GM12872 (cell line): ENCODE data around the gene MAN1B1.

Source experiments
- CTCF ChIP-seq: IDR thresholded peaks from 3 replicates; pipeline ENCODE4 v1.5.1; 2011; ENCODE audit warnings: low read depth, mild to moderate bottlenecking, low read length, moderate library complexity; ENCODE audit not compliant: insufficient read depth

MAN1B1 gene

GRCh38 chr9:137074657-137075274, 12.0 kb upstream of the MAN1B1 start:
- no peak for TF ChIP-seq CTCF

GRCh38 chr9:137075275-137075775, 11.5 kb upstream of the MAN1B1 start:
- TF ChIP-seq CTCF, result no peak

- TF ChIP-seq CTCF, result no peak
Measured at GRCh38 chr9:137076636-137077009, 10.2 kb upstream of the MAN1B1 start.

- TF ChIP-seq CTCF, result no peak
Measured at GRCh38 chr9:137077010-137077747, 9.6 kb upstream of the MAN1B1 start, which contains the start of gene UAP1L1. Gene UAP1L1 (plus strand): TSS chr9:137077517. CDS start chr9:137077533, 16 bp downstream.

GRCh38 chr9:137077758-137078693, 8.8 kb upstream of the MAN1B1 start:
- TF ChIP-seq CTCF, result no peak

GRCh38 chr9:137078701-137079400, 7.9 kb upstream of the MAN1B1 start:
- TF ChIP-seq CTCF, result no peak
